HCT116 (cell line): ENCODE data around the gene ANKS1A. TPM values are rescaled to one million over a fixed set of nuclear protein-coding genes. Genes with fewer than 3 reads are reported as not detected.

Source experiments
- ATAC-seq: fragments of 200-7000 bp; cut with Tn5 transposase; 2 replicates; pipeline ENCODE4 v1.9.1; 2020; ENCODE audit warnings: mild to moderate bottlenecking, moderate library complexity
- BruUV-seq: library from RNA; stranded (reverse); fragments of 400-500 nt; replicated peaks from 2 replicates; lab custom pipeline; 2021; lab: Mats Ljungman, UMichigan
- CTCF ChIA-PET: fragments of 300-600 bp; sonication (Branson Sonifier 250); formaldehyde crosslinking; loops from one replicate; lab custom pipeline; 2021; ENCODE audit warnings: antibody characterized with exemption; lab: Charles Lee
- POLR2A ChIA-PET: fragments of 300-600, 350-600 bp; sonication (Branson Sonifier 250); formaldehyde crosslinking; loops from one replicate; lab custom pipeline; 2021; ENCODE audit warnings: antibody characterized with exemption; lab: Charles Lee
- RAD21 ChIA-PET, 2 experiments: fragments of 300-600 bp; sonication (Branson Sonifier 250); formaldehyde crosslinking; loops; one replicate each; lab custom pipeline; 2023; ENCODE audit warnings: low total read pairs in 2 of 2; ENCODE audit not compliant: uncharacterized antibody in 2 of 2, unreplicated experiment in 2 of 2, low non-redundant PET in 1 of 2; lab: Charles Lee
- DNase-seq: peaks from one replicate; pipeline ENCODE4 v3.0.0-alpha.2; 2010; ENCODE audit warnings: low read depth, low spot score
- H2AFZ ChIP-seq: fragments of 200-600 bp; shearing (Covaris generic), sonication (generic); 2 replicates; pipeline ENCODE4 v1.6.1; 2017; ENCODE audit warnings: low read depth, mixed run types, mixed read lengths, antibody characterized with exemption, low read length; ENCODE audit not compliant: poor library complexity, severe bottlenecking
- H3K27ac ChIP-seq: 2 replicates; pipeline ENCODE4 v1.5.1; 2012; ENCODE audit warnings: low read depth, low read length
- H3K27me3 ChIP-seq: fragments of 200-600 bp; sonication (generic); 2 replicates; pipeline ENCODE4 v1.6.1; 2016; ENCODE audit warnings: mixed run types, low read length, mixed read lengths; ENCODE audit not compliant: insufficient read depth
- H3K36me3 ChIP-seq, 2 experiments: fragments of 200-500 bp in 1 of 2; fragments of 200-600 bp in 1 of 2; sonication (Bioruptor generic) in 1 of 2; sonication (generic) in 1 of 2; 2 replicates each; pipeline versions ENCODE4 v1.5.1 to v1.6.1; 2014 to 2016; ENCODE audit warnings: low read length in 2 of 2, inconsistent platforms in 1 of 2, mixed read lengths in 1 of 2, mixed run types in 1 of 2; ENCODE audit not compliant: insufficient read depth in 2 of 2, control insufficient read depth in 1 of 2
- H3K4me1 ChIP-seq, 2 experiments: fragments of 200-600 bp in 1 of 2; sonication (generic) in 1 of 2; 2 replicates each; pipeline versions ENCODE4 v1.5.1 to v1.6.1; 2012 to 2017; ENCODE audit warnings: low read length in 2 of 2, inconsistent platforms in 1 of 2, mild to moderate bottlenecking in 1 of 2, mixed read lengths in 1 of 2, mixed run types in 1 of 2, moderate library complexity in 1 of 2; ENCODE audit not compliant: insufficient read depth in 2 of 2, control insufficient read depth in 1 of 2
- H3K4me2 ChIP-seq: fragments of 200-600 bp; sonication (generic); 2 replicates; pipeline ENCODE4 v1.6.1; 2017; ENCODE audit warnings: mixed run types, low read length, mixed read lengths
- H3K4me3 ChIP-seq, 2 experiments: fragments of 200-600 bp in 1 of 2; sonication (generic) in 1 of 2; replicated peaks in 1 of 2; 2 replicates each; pipeline ENCODE4 v1.5.1; 2011 to 2016; ENCODE audit warnings: low read length in 2 of 2, control low read depth in 1 of 2, low read depth in 1 of 2, mild to moderate bottlenecking in 1 of 2, mixed read lengths in 1 of 2, mixed run types in 1 of 2
- H3K79me2 ChIP-seq: fragments of 200-600 bp; sonication (generic); 2 replicates; pipeline ENCODE4 v1.6.1; 2017; ENCODE audit warnings: mild to moderate bottlenecking, mixed run types, low read length, moderate library complexity, mixed read lengths; ENCODE audit not compliant: insufficient read depth
- H3K9ac ChIP-seq: fragments of 200-600 bp; sonication (generic); 2 replicates; pipeline ENCODE4 v1.6.1; 2016; ENCODE audit warnings: low read length, mixed read lengths
- H3K9me2 ChIP-seq: fragments of 200-600 bp; sonication (generic), shearing (Covaris generic); 2 replicates; pipeline ENCODE4 v1.6.1; 2017; ENCODE audit warnings: mixed run types, mild to moderate bottlenecking, moderate library complexity; ENCODE audit not compliant: insufficient read depth
- H3K9me3 ChIP-seq, 2 experiments: fragments of 200-500 bp in 1 of 2; fragments of 200-600 bp in 1 of 2; sonication (Bioruptor generic) in 1 of 2; sonication (generic) in 1 of 2; 2 replicates each; pipeline ENCODE4 v1.6.1; 2014 to 2017; ENCODE audit warnings: low read length in 2 of 2, mixed read lengths in 2 of 2, inconsistent platforms in 1 of 2, low read depth in 1 of 2, mild to moderate bottlenecking in 1 of 2, mixed run types in 1 of 2, moderate library complexity in 1 of 2; ENCODE audit not compliant: control insufficient read depth in 1 of 2, insufficient read depth in 1 of 2
- H4K20me1 ChIP-seq: fragments of 200-600 bp; sonication (generic), shearing (Covaris generic); 2 replicates; pipeline ENCODE4 v1.6.1; 2017; ENCODE audit warnings: mixed run types, mild to moderate bottlenecking, moderate library complexity; ENCODE audit not compliant: insufficient read depth
- CBX3 ChIP-seq: IDR thresholded peaks from 2 replicates; pipeline ENCODE4 v1.6.1; 2012; ENCODE audit warnings: low read depth
- EGR1 ChIP-seq: IDR thresholded peaks from 2 replicates; pipeline ENCODE4 v1.6.1; 2012; ENCODE audit warnings: low read depth
- EZH2 ChIP-seq: fragments of 200-600 bp; sonication (generic); IDR thresholded peaks from 2 replicates; pipeline ENCODE4 v1.6.1; 2017; ENCODE audit warnings: antibody characterized with exemption, mixed run types
- JUND ChIP-seq: IDR thresholded peaks from 2 replicates; pipeline ENCODE4 v1.6.1; 2012
- POLR2A ChIP-seq: IDR thresholded peaks from 2 replicates; pipeline ENCODE4 v1.7.0; 2011; ENCODE audit warnings: borderline replicate concordance; ENCODE audit not compliant: insufficient read depth, insufficient read length; ENCODE audit errors: extremely low read depth
- REST ChIP-seq: IDR thresholded peaks from 2 replicates; pipeline ENCODE4 v1.6.1; 2012; ENCODE audit warnings: low read depth
- SP1 ChIP-seq: IDR thresholded peaks from 2 replicates; pipeline ENCODE4 v1.6.1; 2012; ENCODE audit warnings: low read depth
- YY1 ChIP-seq: IDR thresholded peaks from 2 replicates; pipeline ENCODE4 v1.6.1; 2011; ENCODE audit warnings: low read length, low read depth, moderate library complexity, mild to moderate bottlenecking; ENCODE audit not compliant: insufficient replicate concordance; ENCODE audit errors: extremely low read depth
- ZFX ChIP-seq: fragments of 450-650 bp; IDR thresholded peaks from 2 replicates; pipeline ENCODE4 v1.6.1; 2017
- ZNF274 ChIP-seq: fragments of 200-500 bp; sonication (Bioruptor generic); IDR thresholded peaks from 2 replicates; pipeline ENCODE4 v1.6.1; 2014; ENCODE audit warnings: mild to moderate bottlenecking, low read depth, low read length, inconsistent platforms
- intact Hi-C: fragments of 100-400 bp; cut with micrococcal nuclease; formaldehyde crosslinking; loops from 2 replicates; pipeline ENCODE4 v1.10.0; 2022
- total RNA-seq: library from RNA; stranded (reverse); gene quantifications from one replicate; pipeline ENCODE4 v1.2.1, GENCODE V29; 2021; ENCODE audit not compliant: unreplicated experiment

The ANKS1A gene
- total RNA-seq, 1 experiment from 2014 or later: 20.6 TPM

GRCh38 chr6:34949636-34950035, 60.6 kb downstream of the ANKS1A start:
- Histone ChIP-seq H3K36me3 (no peaks in the 10 kb centered on the region), H3K9me2 (no peaks in the 10 kb centered on the region), H3K9me3 (no peaks in the 10 kb centered on the region), H3K27ac (no peak overlapping the region), H3K9ac (no peak overlapping the region), H3K4me2 (no peak overlapping the region), H4K20me1 (no peaks in the 10 kb centered on the region), H3K27me3 (no peaks in the 10 kb centered on the region), H3K79me2 (peaks cover 21% of the 10 kb centered on the region), H2AFZ (no peak overlapping the region), H3K4me1 (peaks cover 10 to 15% of the 10 kb centered on the region in 2 experiments; a peak in 3 of 4 replicates), H3K4me3 (no peak overlapping the region)
- no TSS peak for BruUV-seq
- DNase-seq (no peak), ATAC-seq (no peak)
- ChIA-PET CTCF (interaction anchor here (0.9 to 1.0 kb wide), 2 partner anchors 37 to 61 kb away, joined by 3 to 4 read pairs; no protein-coding TSS in a partner anchor), RAD21 (no interaction called here), POLR2A (no interaction called here)
- intact Hi-C loops: no loop called here
- TF ChIP-seq JUND (no peak), EGR1 (no peak), REST (no peak), YY1 (no peak), ZNF274 (no peak), ZFX (no peak), CBX3 (no peak), SP1 (no peak), POLR2A (no peak), EZH2 (no peak)
